Keratinocyte (primary cell): Measurements from ENCODE around the gene DPY19L3. TPM values are rescaled to one million over a fixed set of nuclear protein-coding genes. Genes with fewer than 3 reads are reported as not detected.

Experiments
- DNase-seq: peaks from one replicate; pipeline ENCODE4 v3.0.0-alpha.2; 2011; ENCODE audit warnings: low read depth, missing footprints, low spot score
- FAIRE-seq: peaks from 2 replicates; lab custom pipeline; 2011; peaks lifted over from hg19 to GRCh38; lab: Jason Lieb, UNC
- H2AFZ ChIP-seq: 2 replicates; pipeline ENCODE4 v1.6.0; 2012; ENCODE audit warnings: low read length, control low read depth, inconsistent platforms; ENCODE audit not compliant: control insufficient read depth
- H3K27ac ChIP-seq: 2 replicates; pipeline ENCODE4 v1.5.1; 2011; ENCODE audit warnings: low read length; ENCODE audit not compliant: control insufficient read depth, insufficient read depth
- H3K27me3 ChIP-seq: 3 replicates; pipeline ENCODE4 v1.6.0; 2011; ENCODE audit warnings: low read length; ENCODE audit not compliant: control insufficient read depth, insufficient read depth; ENCODE audit errors: extremely low read depth
- H3K36me3 ChIP-seq, 2 experiments: 2 replicates in 1 of 2; 3 replicates in 1 of 2; pipeline ENCODE4 v1.5.1; 2011; ENCODE audit warnings: low read length in 2 of 2, mild to moderate bottlenecking in 1 of 2; ENCODE audit not compliant: control insufficient read depth in 2 of 2, insufficient read depth in 2 of 2; ENCODE audit errors: extremely low read depth in 1 of 2
- H3K4me1 ChIP-seq: 3 replicates; pipeline ENCODE4 v1.5.1; 2011; ENCODE audit warnings: low read length; ENCODE audit not compliant: control insufficient read depth, insufficient read depth; ENCODE audit errors: extremely low read depth
- H3K4me2 ChIP-seq: 3 replicates; pipeline ENCODE4 v1.6.0; 2011; ENCODE audit warnings: low read depth, low read length; ENCODE audit not compliant: control insufficient read depth, insufficient read depth; ENCODE audit errors: extremely low read depth
- H3K4me3 ChIP-seq, 3 experiments: fragments of 200-600 bp in 1 of 3; sonication (generic) in 1 of 3; 2 replicates in 2 of 3; 3 replicates in 1 of 3; pipeline ENCODE4 v1.5.1; 2011 to 2016; ENCODE audit warnings: low read length in 3 of 3, mild to moderate bottlenecking in 3 of 3, control low read depth in 2 of 3, inconsistent platforms in 1 of 3, low read depth in 1 of 3, mixed read lengths in 1 of 3, mixed run types in 1 of 3, moderate library complexity in 1 of 3; ENCODE audit not compliant: control insufficient read depth in 2 of 3, insufficient read depth in 2 of 3; ENCODE audit errors: extremely low read depth in 1 of 3
- H3K79me2 ChIP-seq: 2 replicates; pipeline ENCODE4 v1.6.0; 2012; ENCODE audit warnings: low read length; ENCODE audit not compliant: control insufficient read depth, insufficient read depth
- H3K9ac ChIP-seq: 3 replicates; pipeline ENCODE4 v1.6.0; 2011; ENCODE audit warnings: low read length; ENCODE audit not compliant: control insufficient read depth, insufficient read depth; ENCODE audit errors: extremely low read depth
- H3K9me1 ChIP-seq: 3 replicates; pipeline ENCODE4 v1.6.0; 2011; ENCODE audit warnings: low read length; ENCODE audit not compliant: control insufficient read depth, insufficient read depth; ENCODE audit errors: extremely low read depth
- H3K9me3 ChIP-seq: 2 replicates; pipeline ENCODE4 v1.5.1; 2012; ENCODE audit warnings: low read depth, low read length; ENCODE audit not compliant: control insufficient read depth
- H4K20me1 ChIP-seq: 3 replicates; pipeline ENCODE4 v1.6.0; 2011; ENCODE audit warnings: low read length; ENCODE audit not compliant: control insufficient read depth, insufficient read depth; ENCODE audit errors: extremely low read depth
- EZH2 ChIP-seq: IDR thresholded peaks from one replicate; pipeline ENCODE4 v1.6.1; 2012; ENCODE audit warnings: inconsistent platforms, mild to moderate bottlenecking, low read length, moderate library complexity
- dilution Hi-C: fragments of 300-500 bp; cut with MboI; formaldehyde crosslinking; loops from one replicate; pipeline ENCODE4 v1.7.0; 2020; ENCODE audit warnings: low sequenced_read_pairs; ENCODE audit not compliant: extremely low pct_ligation_motif_present
- polyA plus RNA-seq, 5 experiments: library from polyadenylated mRNA; depleted of rRNA in 3 of 5; stranded (reverse) in 3 of 5; stranded (forward) in 1 of 5; unstranded in 1 of 5; fragments of >200 nt; gene quantifications; 1 replicate in 1 of 5; 2 replicates in 3 of 5; 3 replicates in 1 of 5; pipeline versions ENCODE4 v1.2.1 to v1.2.3, GENCODE V29; 2011 to 2012; ENCODE audit warnings: missing spikeins in 2 of 5, low read depth in 1 of 5, low replicate concordance in 1 of 5
- TF ChIP-seq, protein P1 (sequence below), 3 experiments: IDR thresholded peaks in 1 of 3; conservative IDR thresholded peaks in 1 of 3; optimal IDR thresholded peaks in 1 of 3; 2 replicates in 2 of 3; 3 replicates in 1 of 3; pipeline versions ENCODE3 to v1.5.1; 2011; ENCODE audit warnings: low read length in 3 of 3, mild to moderate bottlenecking in 3 of 3, moderate library complexity in 2 of 3, control low read depth in 1 of 3, inconsistent platforms in 1 of 3; ENCODE audit not compliant: insufficient read depth in 2 of 3; ENCODE audit errors: extremely low read depth in 1 of 3

DPY19L3 gene
- polyA plus RNA-seq, 1 donor (not counting 4 experiments of a cell fraction or from before 2014, with no cell fraction given) = 10.0 TPM

- no peaks in the 10 kb centered on the region for H3K79me2 ChIP-seq
Measured at GRCh38 chr19:32519023-32519422, 113.5 kb downstream of the DPY19L3 start.

GRCh38 chr19:32522967-32523366 lies 117.4 kb downstream of the DPY19L3 start:
- H3K4me2 ChIP-seq = no peak overlapping the region
- no peaks in the 10 kb centered on the region for H3K4me1 ChIP-seq
- no peak overlapping the region for H2AFZ ChIP-seq
- H3K9me1 ChIP-seq = no peaks in the 10 kb centered on the region
- H3K27me3 ChIP-seq = no peaks in the 10 kb centered on the region
- no peak overlapping the region for H3K9ac ChIP-seq
- dilution Hi-C loops = no loop called here
- H3K36me3 ChIP-seq = no peaks in the 10 kb centered on the region
- no peaks in the 10 kb centered on the region for H4K20me1 ChIP-seq
- H3K79me2 ChIP-seq = no peaks in the 10 kb centered on the region
- no peak for FAIRE-seq
- H3K9me3 ChIP-seq = no peaks in the 10 kb centered on the region
- no peak for DNase-seq
- no peak overlapping the region for H3K4me3 ChIP-seq
- no peak overlapping the region for H3K27ac ChIP-seq
- TF ChIP-seq, protein P1, sequence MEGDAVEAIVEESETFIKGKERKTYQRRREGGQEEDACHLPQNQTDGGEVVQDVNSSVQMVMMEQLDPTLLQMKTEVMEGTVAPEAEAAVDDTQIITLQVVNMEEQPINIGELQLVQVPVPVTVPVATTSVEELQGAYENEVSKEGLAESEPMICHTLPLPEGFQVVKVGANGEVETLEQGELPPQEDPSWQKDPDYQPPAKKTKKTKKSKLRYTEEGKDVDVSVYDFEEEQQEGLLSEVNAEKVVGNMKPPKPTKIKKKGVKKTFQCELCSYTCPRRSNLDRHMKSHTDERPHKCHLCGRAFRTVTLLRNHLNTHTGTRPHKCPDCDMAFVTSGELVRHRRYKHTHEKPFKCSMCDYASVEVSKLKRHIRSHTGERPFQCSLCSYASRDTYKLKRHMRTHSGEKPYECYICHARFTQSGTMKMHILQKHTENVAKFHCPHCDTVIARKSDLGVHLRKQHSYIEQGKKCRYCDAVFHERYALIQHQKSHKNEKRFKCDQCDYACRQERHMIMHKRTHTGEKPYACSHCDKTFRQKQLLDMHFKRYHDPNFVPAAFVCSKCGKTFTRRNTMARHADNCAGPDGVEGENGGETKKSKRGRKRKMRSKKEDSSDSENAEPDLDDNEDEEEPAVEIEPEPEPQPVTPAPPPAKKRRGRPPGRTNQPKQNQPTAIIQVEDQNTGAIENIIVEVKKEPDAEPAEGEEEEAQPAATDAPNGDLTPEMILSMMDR (optimal IDR thresholded peaks at IDR 0.05 in 1 of 3, IDR thresholded peaks at IDR 0.05 in 1 of 3, conservative IDR thresholded peaks at IDR 0.05 in 1 of 3; ENCODE audit: extremely low read depth in 1 of 3, insufficient read depth in 2 of 3, low read length in 3 of 3) = no peak
- no peak for TF ChIP-seq EZH2

More at GRCh38 chr19:32519023-32519422, 113.5 kb downstream of the DPY19L3 start:
- Histone ChIP-seq H3K4me3 (no peak overlapping the region), H3K27ac (no peak overlapping the region), H4K20me1 (no peaks in the 10 kb centered on the region), H3K4me2 (no peak overlapping the region), H3K9me3 (no peaks in the 10 kb centered on the region), H3K4me1 (no peaks in the 10 kb centered on the region), H2AFZ (no peak overlapping the region), H3K27me3 (no peaks in the 10 kb centered on the region), H3K9me1 (no peaks in the 10 kb centered on the region), H3K9ac (no peak overlapping the region), H3K36me3 (no peaks in the 10 kb centered on the region)
- FAIRE-seq = no peak
- dilution Hi-C loops = no loop called here
- TF ChIP-seq, protein P1 (optimal IDR thresholded peaks at IDR 0.05 in 1 of 3, IDR thresholded peaks at IDR 0.05 in 1 of 3, conservative IDR thresholded peaks at IDR 0.05 in 1 of 3; ENCODE audit: extremely low read depth in 1 of 3, insufficient read depth in 2 of 3, low read length in 3 of 3) = no peak
- no peak for TF ChIP-seq EZH2
- DNase-seq = no peak
